Brain microvascular endothelial cell (primary cell): Measurements from ENCODE around the gene SALL3.

ENCODE experiments used
- DNase-seq: peaks from one replicate; pipeline ENCODE4 v3.0.0-alpha.2; 2020
- H3K27ac ChIP-seq: fragments of 250-450 bp; sonication (Bioruptor Pico); 2 replicates; pipeline ENCODE4 v1.5.1; 2020; ENCODE audit warnings: mild to moderate bottlenecking, moderate library complexity
- H3K27me3 ChIP-seq: fragments of 250-450 bp; sonication (Bioruptor Pico); replicated peaks from 2 replicates; pipeline ENCODE4 v1.5.1; 2020; ENCODE audit warnings: mild to moderate bottlenecking
- H3K36me3 ChIP-seq: fragments of 250-450 bp; sonication (Bioruptor Pico); replicated peaks from 2 replicates; pipeline ENCODE4 v1.5.1; 2020; ENCODE audit warnings: mild to moderate bottlenecking
- H3K4me3 ChIP-seq: 2 replicates; pipeline ENCODE4 v1.5.1; 2011; ENCODE audit warnings: low read depth, mild to moderate bottlenecking, control low read depth, low read length, moderate library complexity
- CTCF ChIP-seq: IDR thresholded peaks from 2 replicates; pipeline ENCODE4 v1.5.1; 2011; ENCODE audit warnings: low read depth, mild to moderate bottlenecking, moderate library complexity, low read length, control low read depth, inconsistent platforms; ENCODE audit errors: missing control alignments
- in situ Hi-C: cut with HindIII; loops from 2 replicates; pipeline ENCODE4 v1.10.0; 2017; ENCODE audit warnings: low sequenced_read_pairs, low pct_ligation_motif_present

Gene SALL3

GRCh38 chr18:79006106-79006795 lies 26.6 kb downstream of the SALL3 start:
- DNase-seq: no peak
- Histone ChIP-seq H3K27me3 (no peaks in the 10 kb centered on the region), H3K27ac (no peak overlapping the region), H3K4me3 (no peak overlapping the region), H3K36me3 (no peaks in the 10 kb centered on the region)
- in situ Hi-C loops: no loop called here
- TF ChIP-seq CTCF: no peak

GRCh38 chr18:79007440-79007839 lies 27.8 kb downstream of the SALL3 start:
- no peak for DNase-seq
- in situ Hi-C loops: no loop called here
- no peak for TF ChIP-seq CTCF
- Histone ChIP-seq H3K27me3 (no peaks in the 10 kb centered on the region), H3K36me3 (no peaks in the 10 kb centered on the region), H3K27ac (no peak overlapping the region), H3K4me3 (no peak overlapping the region)

GRCh38 chr18:79008356-79008940 lies 28.8 kb downstream of the SALL3 start:
- no peak for DNase-seq
- no peak overlapping the region for H3K27ac ChIP-seq
- H3K4me3 ChIP-seq: no peak overlapping the region
- H3K36me3 ChIP-seq: no peaks in the 10 kb centered on the region
- no peaks in the 10 kb centered on the region for H3K27me3 ChIP-seq
- no peak for TF ChIP-seq CTCF
- in situ Hi-C loops: no loop called here

- Histone ChIP-seq H3K27ac (no peak overlapping the region), H3K4me3 (no peak overlapping the region), H3K36me3 (no peaks in the 10 kb centered on the region), H3K27me3 (no peaks in the 10 kb centered on the region)
- in situ Hi-C loops: no loop called here
- TF ChIP-seq CTCF: no peak
- no peak for DNase-seq
Observed at GRCh38 chr18:79010802-79011201, 31.2 kb downstream of the SALL3 start.

GRCh38 chr18:79011300-79011870 lies 31.8 kb downstream of the SALL3 start:
- Histone ChIP-seq H3K4me3 (no peak overlapping the region), H3K27ac (no peak overlapping the region), H3K27me3 (no peaks in the 10 kb centered on the region), H3K36me3 (no peaks in the 10 kb centered on the region)
- no peak for TF ChIP-seq CTCF
- in situ Hi-C loops: no loop called here
- no peak for DNase-seq
